ENCODE results near the gene CYP1B1. TPM values are rescaled to one million over a fixed set of nuclear protein-coding genes. Genes with fewer than 3 reads are reported as not detected.

Gene CYP1B1
- total RNA-seq, 4 donors from 2014 or later, result 10.4 to 42.2 (median 18.4) TPM

DNA sequence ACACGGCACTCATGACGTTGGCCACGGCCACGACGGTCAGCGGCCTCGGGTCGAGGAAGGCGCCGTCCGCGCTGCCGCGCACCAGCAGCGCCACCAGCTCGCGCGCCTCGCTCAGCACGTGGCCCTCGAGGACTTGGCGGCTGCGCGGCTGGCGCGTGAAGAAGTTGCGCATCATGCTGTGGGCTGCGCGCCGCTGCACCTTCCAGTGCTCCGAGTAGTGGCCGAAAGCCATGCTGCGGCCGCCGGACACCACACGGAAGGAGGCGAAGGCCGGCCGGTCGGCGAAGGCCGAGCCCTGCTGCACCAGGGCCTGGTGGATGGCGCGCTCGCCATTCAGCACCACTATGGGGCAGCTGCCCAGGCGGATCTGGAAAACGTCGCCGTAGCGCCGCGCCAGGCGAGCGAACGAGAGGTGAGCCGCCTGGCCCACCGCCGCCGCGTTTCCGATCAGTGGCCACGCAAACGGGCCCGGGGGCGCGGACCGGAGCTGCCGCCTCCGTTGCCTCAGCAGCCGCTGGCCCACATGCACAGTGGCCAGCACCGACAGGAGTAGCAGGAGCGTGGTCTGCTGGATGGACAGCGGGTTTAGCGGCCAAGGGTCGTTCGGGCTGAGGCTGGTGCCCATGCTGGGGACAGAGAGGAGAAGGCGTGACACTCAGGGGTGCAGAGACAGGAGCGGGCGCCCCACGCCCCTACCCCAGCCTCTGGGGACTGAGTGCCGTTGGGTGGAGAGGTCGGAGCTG lies 1.0 kb downstream of the CYP1B1 start:
- DNase-seq, result peak in 1 of 2 donors; percentile 31
- Histone ChIP-seq H3K4me1 (peaks cover 12 to 33% of the 10 kb centered on the region in 2 donors), H3K9me3 (no peaks in the 10 kb centered on the region), H3K4me3 (replicated peaks in 1 of 3) (peak overlapping the region in 1 of 3 donors; percentile 43), H3K27ac (peak overlapping the region in 2 of 3 donors; percentile 66 to 72), H3K36me3 (no peaks in the 10 kb centered on the region), H3K27me3 (peaks cover 3% of the 10 kb centered on the region)
- WGBS, 2 donors, result 0 to 4% methylated on average over 2 to 29 of the region's 82 CpGs
- TF ChIP-seq CTCF (IDR thresholded peaks at IDR 0.05) (no peak), POLR2A (IDR thresholded peaks at IDR 0.05) (no peak)
- intact Hi-C loops (cut with DNase I), result no loop called here

GRCh38 chr2:38074058-38074763 lies 1.7 kb downstream of the CYP1B1 start:
- H3K9me3 ChIP-seq, result no peaks in the 10 kb centered on the region
- 15 to 20% methylated on average over 27 of the region's 58 CpGs for WGBS, 2 donors
- H3K4me3 ChIP-seq (replicated peaks in 1 of 3), result peak overlapping the region in 1 of 3 donors; percentile 5
- peaks cover 8 to 33% of the 10 kb centered on the region in 2 donors for H3K4me1 ChIP-seq
- peak in 1 of 2 donors; percentile 7 for DNase-seq
- intact Hi-C loops (cut with DNase I), result no loop called here
- no peak overlapping the region for H3K27ac ChIP-seq
- H3K36me3 ChIP-seq, result no peaks in the 10 kb centered on the region
- peaks cover 3% of the 10 kb centered on the region for H3K27me3 ChIP-seq
- TF ChIP-seq POLR2A (IDR thresholded peaks at IDR 0.05) (no peak), CTCF (IDR thresholded peaks at IDR 0.05) (no peak)

GRCh38 chr2:38073211-38074057 lies 2.5 kb downstream of the CYP1B1 start:
- no peak for DNase-seq
- Histone ChIP-seq H3K4me3 (replicated peaks in 1 of 3) (no peak overlapping the region), H3K4me1 (peaks cover 8 to 33% of the 10 kb centered on the region in 2 donors), H3K36me3 (no peaks in the 10 kb centered on the region), H3K27ac (peak overlapping the region in 1 of 3 donors; percentile 16), H3K27me3 (peaks cover 3% of the 10 kb centered on the region), H3K9me3 (no peaks in the 10 kb centered on the region)
- TF ChIP-seq CTCF (IDR thresholded peaks at IDR 0.05) (no peak), POLR2A (IDR thresholded peaks at IDR 0.05) (no peak)
- intact Hi-C loops (cut with DNase I), result no loop called here
- WGBS, 2 donors, result 48 to 50% methylated on average over 29 to 32 of the region's 32 CpGs

- intact Hi-C loops (cut with DNase I), result no loop called here
- peaks cover 7 to 18% of the 10 kb centered on the region in 2 donors for H3K4me1 ChIP-seq
- no peak overlapping the region for H3K4me3 ChIP-seq (replicated peaks in 1 of 3)
- no peaks in the 10 kb centered on the region for H3K9me3 ChIP-seq
- H3K27ac ChIP-seq, result no peak overlapping the region
- 84 to 91% methylated on average over 3 of the region's 3 CpGs for WGBS, 2 donors
- no peaks in the 10 kb centered on the region for H3K36me3 ChIP-seq
- H3K27me3 ChIP-seq, result peaks cover 3% of the 10 kb centered on the region
- no peak for TF ChIP-seq CTCF (IDR thresholded peaks at IDR 0.05)
- TF ChIP-seq POLR2A (IDR thresholded peaks at IDR 0.05), result no peak
- DNase-seq, result no peak
These were observed 5.5 kb downstream of the CYP1B1 start for GRCh38 chr2:38070438-38070837.

Measured in thyroid gland (tissue), 4 donors.